Fibroblast of the aortic adventitia (primary cell): Measurements from ENCODE around the gene NUP214. TPM values are rescaled to one million over a fixed set of nuclear protein-coding genes. Genes with fewer than 3 reads are reported as not detected.

Experiments used
- DNase-seq: peaks from one replicate; pipeline ENCODE4 v3.0.0-alpha.2; 2010; ENCODE audit warnings: low read depth
- H3K4me3 ChIP-seq: 2 replicates; pipeline ENCODE4 v1.5.1; 2011; ENCODE audit warnings: low read depth, mild to moderate bottlenecking, control low read depth, low read length, moderate library complexity
- total RNA-seq: library from RNA; depleted of rRNA; stranded (reverse); fragments of >200 nt; gene quantifications from 2 replicates; pipeline ENCODE4 v1.2.3, GENCODE V29; 2012; ENCODE audit warnings: low replicate concordance
- TF ChIP-seq, protein P1 (sequence below): IDR thresholded peaks from 2 replicates; pipeline ENCODE4 v1.5.1; 2011; ENCODE audit warnings: mild to moderate bottlenecking, low read length, control low read depth, inconsistent platforms; ENCODE audit not compliant: insufficient read depth

NUP214 gene
- total RNA-seq, 1 donor = 20.2 TPM

DNA sequence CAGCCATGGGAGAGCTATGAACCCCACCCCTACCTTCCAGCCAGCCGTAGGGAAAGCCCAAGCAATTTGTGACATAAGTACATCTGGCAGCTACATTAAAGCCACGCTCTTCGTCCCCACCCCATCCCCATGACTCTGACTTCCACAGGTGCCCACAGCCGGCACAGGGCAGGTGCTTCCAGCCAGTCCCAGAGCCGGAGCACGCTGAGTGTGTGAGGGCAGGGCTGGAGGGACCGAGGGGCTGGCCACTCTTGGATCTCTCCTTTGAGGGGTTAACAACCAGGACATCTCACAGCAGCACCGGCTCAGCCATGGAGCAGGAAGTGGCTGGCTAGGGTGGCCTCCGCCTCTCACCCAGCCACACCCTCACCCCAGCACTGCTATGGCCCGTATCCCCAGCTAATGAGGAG lies 153.3 kb downstream of the NUP214 start:
- DNase-seq = no peak
- TF ChIP-seq, protein P1, sequence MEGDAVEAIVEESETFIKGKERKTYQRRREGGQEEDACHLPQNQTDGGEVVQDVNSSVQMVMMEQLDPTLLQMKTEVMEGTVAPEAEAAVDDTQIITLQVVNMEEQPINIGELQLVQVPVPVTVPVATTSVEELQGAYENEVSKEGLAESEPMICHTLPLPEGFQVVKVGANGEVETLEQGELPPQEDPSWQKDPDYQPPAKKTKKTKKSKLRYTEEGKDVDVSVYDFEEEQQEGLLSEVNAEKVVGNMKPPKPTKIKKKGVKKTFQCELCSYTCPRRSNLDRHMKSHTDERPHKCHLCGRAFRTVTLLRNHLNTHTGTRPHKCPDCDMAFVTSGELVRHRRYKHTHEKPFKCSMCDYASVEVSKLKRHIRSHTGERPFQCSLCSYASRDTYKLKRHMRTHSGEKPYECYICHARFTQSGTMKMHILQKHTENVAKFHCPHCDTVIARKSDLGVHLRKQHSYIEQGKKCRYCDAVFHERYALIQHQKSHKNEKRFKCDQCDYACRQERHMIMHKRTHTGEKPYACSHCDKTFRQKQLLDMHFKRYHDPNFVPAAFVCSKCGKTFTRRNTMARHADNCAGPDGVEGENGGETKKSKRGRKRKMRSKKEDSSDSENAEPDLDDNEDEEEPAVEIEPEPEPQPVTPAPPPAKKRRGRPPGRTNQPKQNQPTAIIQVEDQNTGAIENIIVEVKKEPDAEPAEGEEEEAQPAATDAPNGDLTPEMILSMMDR = no peak
- no peak overlapping the region for H3K4me3 ChIP-seq

DNA sequence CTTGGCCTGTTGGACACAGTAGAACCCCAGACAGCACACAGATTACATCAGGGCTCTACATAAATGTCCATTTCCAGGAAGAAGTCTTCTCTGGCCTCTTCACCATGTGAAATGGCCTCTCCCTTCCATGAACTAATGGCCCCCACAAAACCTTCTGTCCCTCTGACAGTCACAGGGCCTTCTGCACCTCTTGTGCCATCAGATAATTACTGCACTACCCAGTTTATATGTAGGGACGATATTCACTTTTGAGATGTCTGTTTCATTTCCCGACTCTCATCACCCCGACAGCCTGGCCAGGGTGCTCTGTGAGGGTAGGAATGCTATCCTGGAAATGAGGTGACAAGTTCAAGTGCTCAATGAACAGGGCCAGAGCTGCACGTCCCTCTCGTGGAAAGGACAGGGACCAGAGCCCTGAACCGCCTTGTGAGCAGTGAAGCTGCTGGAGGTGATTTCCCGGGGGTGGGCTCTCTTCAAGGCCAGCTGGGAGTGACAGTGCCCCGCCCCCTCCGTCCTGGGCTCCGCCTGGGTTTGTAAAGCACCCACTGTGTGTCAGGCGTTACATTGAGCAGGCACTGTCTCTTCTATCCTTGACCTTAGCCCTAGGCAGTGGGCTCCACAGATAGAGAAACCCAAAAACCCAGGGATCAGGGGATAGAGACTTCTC lies 153.9 kb downstream of the NUP214 start:
- TF ChIP-seq, protein P1 = no peak
- H3K4me3 ChIP-seq = no peak overlapping the region
- no peak for DNase-seq

DNA sequence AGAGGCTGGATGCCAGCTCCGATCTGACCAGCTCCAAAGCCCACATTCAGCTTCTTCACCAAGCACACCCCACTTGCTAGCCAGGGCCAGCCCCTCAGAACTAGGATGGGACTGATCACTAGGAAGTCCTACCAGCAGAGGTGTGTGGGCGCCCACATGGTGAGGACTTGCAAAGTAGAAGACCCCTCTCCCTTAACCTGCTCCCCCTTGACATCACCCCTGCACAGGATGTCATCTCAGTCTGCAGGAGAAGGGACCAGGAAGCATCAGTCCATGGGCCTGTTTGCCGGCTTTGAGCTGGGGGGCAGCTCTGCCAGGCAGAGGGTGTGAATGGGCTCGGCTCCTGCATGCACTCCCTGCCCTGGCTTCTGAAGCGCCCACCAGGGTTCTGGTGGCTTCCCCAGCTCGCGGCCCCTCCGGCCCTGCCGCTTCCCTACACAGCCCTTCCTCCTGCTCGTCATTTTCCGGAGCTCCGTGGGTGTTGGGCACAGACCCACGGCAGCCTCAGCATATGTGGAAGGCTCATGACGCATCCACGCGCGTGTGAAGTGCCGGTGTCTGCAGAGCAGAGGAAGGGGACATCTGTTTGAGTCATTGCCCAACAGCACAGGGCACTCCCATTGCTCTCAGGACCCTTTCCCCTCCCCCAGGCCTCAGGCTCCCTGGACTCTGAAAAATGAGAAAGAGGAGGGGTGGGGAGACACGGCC lies 154.6 kb downstream of the NUP214 start:
- H3K4me3 ChIP-seq = no peak overlapping the region
- TF ChIP-seq, protein P1 = no peak
- DNase-seq = peak; percentile 10

DNA sequence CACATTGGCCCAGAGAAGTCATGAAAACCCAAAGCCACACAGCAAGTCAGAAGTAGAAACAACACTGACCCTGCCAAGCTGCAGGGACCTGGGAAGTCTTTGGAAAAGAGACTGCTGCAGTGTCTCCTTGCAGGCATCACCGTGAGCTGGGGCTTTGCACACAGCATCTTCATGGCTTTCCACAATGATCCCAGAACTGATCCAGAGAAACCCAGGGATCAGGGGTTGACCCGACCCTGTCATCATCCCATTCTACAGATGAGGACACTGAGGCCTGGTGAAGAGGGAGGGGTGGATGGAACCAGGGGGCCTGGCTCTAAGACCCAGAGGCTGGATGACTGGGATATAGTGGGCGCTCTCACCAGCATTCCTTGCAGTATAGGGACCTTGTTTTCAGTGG lies 155.3 kb downstream of the NUP214 start:
- TF ChIP-seq, protein P1 = no peak
- no peak for DNase-seq
- no peak overlapping the region for H3K4me3 ChIP-seq

DNA sequence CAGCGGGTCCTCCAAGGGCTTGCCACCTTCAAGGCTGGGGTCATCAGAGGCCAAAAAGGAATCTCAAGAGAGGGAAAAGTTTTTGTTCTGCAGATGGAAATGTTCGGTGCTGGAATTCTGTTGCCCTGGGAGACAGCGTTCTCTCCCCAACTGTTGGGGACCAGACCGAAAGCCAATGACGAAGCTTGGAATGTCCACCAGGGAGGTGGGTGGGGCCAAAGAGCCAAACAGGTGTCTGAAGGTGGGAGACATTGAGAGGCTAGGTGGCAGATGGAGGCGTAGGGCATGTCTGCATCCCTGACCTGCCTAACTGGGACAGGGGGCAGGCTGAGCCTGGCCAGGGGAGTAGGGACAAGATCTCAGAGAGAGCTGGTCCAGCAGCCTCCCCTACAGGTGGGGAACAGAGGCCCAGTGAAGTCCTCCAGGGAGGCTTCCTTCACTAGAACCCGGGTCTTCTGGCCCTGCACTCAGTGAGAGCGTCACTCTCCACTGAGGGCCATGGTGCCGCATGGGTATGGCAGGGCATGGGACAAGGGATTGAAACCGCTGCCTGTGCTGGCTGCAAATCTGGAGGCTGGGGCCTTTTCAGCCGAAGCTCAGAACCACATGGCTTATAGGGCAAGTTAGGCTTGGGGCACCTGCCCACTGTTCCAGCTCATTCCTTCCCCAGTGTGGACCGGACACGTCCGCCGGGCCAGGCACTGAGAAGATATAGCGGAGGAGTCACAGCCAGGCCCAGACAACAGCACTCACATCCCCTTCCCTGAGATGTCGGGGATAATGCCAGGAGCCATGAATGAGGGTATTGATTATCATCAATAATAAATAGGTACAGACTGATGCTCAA lies 156.0 kb downstream of the NUP214 start:
- DNase-seq = no peak
- TF ChIP-seq, protein P1 = no peak
- H3K4me3 ChIP-seq = no peak overlapping the region

DNA sequence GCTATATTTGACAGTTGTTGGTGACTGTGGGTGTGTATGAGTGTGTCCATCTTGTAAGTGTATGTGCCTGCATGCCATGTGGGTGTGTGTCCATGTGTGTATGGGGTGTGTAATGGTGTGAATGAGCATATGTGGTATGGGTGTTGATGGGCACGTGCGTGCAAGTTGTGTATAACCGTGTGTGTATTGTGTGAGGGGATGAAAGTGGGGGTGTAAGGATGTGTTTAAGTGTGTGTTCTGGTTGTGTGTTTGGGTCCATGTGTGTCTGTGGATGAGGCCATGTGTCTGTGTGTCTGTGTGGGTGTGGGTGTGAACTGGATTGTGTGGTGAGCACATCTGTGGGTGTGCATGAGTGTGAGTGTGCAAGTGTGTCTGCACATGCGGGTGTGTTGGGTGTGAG lies 156.8 kb downstream of the NUP214 start:
- TF ChIP-seq, protein P1 = no peak
- no peak overlapping the region for H3K4me3 ChIP-seq
- DNase-seq = no peak
